Skeletal muscle tissue (tissue), 4 donors: Measurements from ENCODE around the gene TARBP1. TPM values are rescaled to one million over a fixed set of nuclear protein-coding genes. Genes with fewer than 3 reads are reported as not detected.
A peak's percentile ranks its signal among the peaks of the same experiment; 100 is the strongest.
"Not testable (repeated sequence)": the region's sequence is repeated elsewhere in the genome, so short reads cannot be mapped to it uniquely, and the experiment has no call there.

Experiments used
- H3K27ac ChIP-seq: one replicate; pipeline ENCODE4 v1.7.0; 2013; ENCODE audit warnings: mild to moderate bottlenecking, low read depth, low read length, inconsistent platforms
- H3K27me3 ChIP-seq, 3 donors: one replicate each; pipeline ENCODE4 v1.7.0; 2013; ENCODE audit warnings: low read length in 3 of 3; ENCODE audit not compliant: control insufficient read depth in 3 of 3, insufficient read depth in 3 of 3
- H3K36me3 ChIP-seq, 3 donors: one replicate each; pipeline ENCODE4 v1.7.0; 2013; ENCODE audit warnings: low read length in 3 of 3; ENCODE audit not compliant: control insufficient read depth in 3 of 3, insufficient read depth in 3 of 3
- H3K4me1 ChIP-seq, 3 donors: one replicate each; pipeline ENCODE4 v1.7.0; 2013; ENCODE audit warnings: low read length in 3 of 3, mild to moderate bottlenecking in 3 of 3; ENCODE audit not compliant: control insufficient read depth in 3 of 3, insufficient read depth in 3 of 3
- H3K4me3 ChIP-seq, 3 donors: one replicate each; pipeline ENCODE4 v1.7.0; 2013; ENCODE audit warnings: low read length in 3 of 3
- H3K9ac ChIP-seq, 3 donors: one replicate each; pipeline ENCODE4 v1.7.0; 2013; ENCODE audit warnings: low read length in 3 of 3, mild to moderate bottlenecking in 3 of 3, moderate library complexity in 2 of 3, low read depth in 1 of 3
- H3K9me3 ChIP-seq, 3 donors: one replicate each; pipeline ENCODE4 v1.7.0; 2013; ENCODE audit warnings: low read length in 3 of 3; ENCODE audit not compliant: control insufficient read depth in 3 of 3
- total RNA-seq: library from RNA; depleted of rRNA; stranded (reverse); fragments of >200 nt; gene quantifications from one replicate; pipeline ENCODE4 v1.2.3, GENCODE V29; 2014
- donor health status: Osteomylitis.

TARBP1 gene
- total RNA-seq, 1 donor from 2014 or later = 36.5 TPM

GRCh38 chr1:234388094-234388493 is 90.9 kb downstream of the TARBP1 start:
- Histone ChIP-seq H3K4me3 (no peak overlapping the region), H3K4me1 (no peaks in the 10 kb centered on the region), H3K36me3 (peaks cover 10 to 23% (median 22%) of the 10 kb centered on the region in 3 donors), H3K9ac (no peak overlapping the region), H3K9me3 (no peaks in the 10 kb centered on the region), H3K27me3 (no peaks in the 10 kb centered on the region), H3K27ac (no peak overlapping the region)

GRCh38 chr1:234386122-234386521 is 92.9 kb downstream of the TARBP1 start:
- Histone ChIP-seq H3K27me3 (no peaks in the 10 kb centered on the region), H3K4me1 (no peaks in the 10 kb centered on the region), H3K36me3 (peaks cover 3 to 16% (median 13%) of the 10 kb centered on the region in 3 donors), H3K27ac (no peak overlapping the region), H3K9me3 (no peaks in the 10 kb centered on the region), H3K9ac (no peak overlapping the region), H3K4me3 (no peak overlapping the region)

- Histone ChIP-seq H3K4me1 (no peaks in the 10 kb centered on the region), H3K36me3 (peaks cover 16 to 29% (median 26%) of the 10 kb centered on the region in 3 donors), H3K4me3 (no peak overlapping the region), H3K27me3 (no peaks in the 10 kb centered on the region), H3K9ac (no peak overlapping the region), H3K9me3 (no peaks in the 10 kb centered on the region), H3K27ac (no peak overlapping the region)
These were observed 97.1 kb downstream of the TARBP1 start for GRCh38 chr1:234381699-234382555.

GRCh38 chr1:234379591-234380109 is 99.3 kb downstream of the TARBP1 start:
- not testable (repeated sequence) for H3K9ac ChIP-seq, H3K27me3 ChIP-seq, H3K27ac ChIP-seq, H3K4me1 ChIP-seq, H3K4me3 ChIP-seq, H3K9me3 ChIP-seq
- H3K36me3 ChIP-seq = peaks cover 29 to 37% (median 37%) of the 10 kb centered on the region in 3 donors

- H3K4me3 ChIP-seq = no peak overlapping the region
- H3K27ac ChIP-seq = no peak overlapping the region
- H3K4me1 ChIP-seq = peaks cover 12 to 22% (median 13%) of the 10 kb centered on the region in 3 donors
- H3K9ac ChIP-seq = no peak overlapping the region
- no peaks in the 10 kb centered on the region for H3K9me3 ChIP-seq
- H3K27me3 ChIP-seq = no peaks in the 10 kb centered on the region
- peaks cover 27 to 34% (median 29%) of the 10 kb centered on the region in 3 donors for H3K36me3 ChIP-seq
These were observed 103.3 kb downstream of the TARBP1 start for GRCh38 chr1:234375672-234376071.

GRCh38 chr1:234373959-234374254 is 105.1 kb downstream of the TARBP1 start:
- H3K4me3 ChIP-seq = peak overlapping the region; percentile 92 to 99 (median 98)
- H3K27me3 ChIP-seq = no peaks in the 10 kb centered on the region
- H3K9ac ChIP-seq = peak overlapping the region; percentile 97 to 99 (median 98)
- peaks cover 12 to 22% (median 13%) of the 10 kb centered on the region in 3 donors for H3K4me1 ChIP-seq
- peaks cover 21 to 27% (median 24%) of the 10 kb centered on the region in 3 donors for H3K36me3 ChIP-seq
- H3K9me3 ChIP-seq = no peaks in the 10 kb centered on the region
- peak overlapping the region; percentile 97 for H3K27ac ChIP-seq

- no peaks in the 10 kb centered on the region for H3K9me3 ChIP-seq
- H3K9ac ChIP-seq = peak within 1 kb of the TSS; percentile 97 to 99 (median 98)
- H3K27me3 ChIP-seq = no peaks in the 10 kb centered on the region
- peak within 1 kb of the TSS; percentile 92 to 99 (median 98) for H3K4me3 ChIP-seq
- peaks cover 21 to 26% (median 24%) of the 10 kb centered on the region in 3 donors for H3K36me3 ChIP-seq
- peak within 1 kb of the TSS; percentile 97 for H3K27ac ChIP-seq
- H3K4me1 ChIP-seq = peaks cover 12 to 22% (median 13%) of the 10 kb centered on the region in 3 donors
These were observed 105.7 kb downstream of the TARBP1 start, which contains the start of gene COA6 for GRCh38 chr1:234373064-234373958. TSS of gene COA6 (plus strand) at chr1:234373456. CDS start at chr1:234373467, 11 bp downstream.

- H3K9ac ChIP-seq = peak overlapping the region; percentile 97 to 99 (median 98)
These were observed 106.8 kb downstream of the TARBP1 start for GRCh38 chr1:234372011-234372757.

GRCh38 chr1:234371414-234371813 is 107.6 kb downstream of the TARBP1 start:
- peaks cover 12 to 22% (median 13%) of the 10 kb centered on the region in 3 donors for H3K4me1 ChIP-seq
- no peak overlapping the region for H3K9ac ChIP-seq
- H3K27me3 ChIP-seq = no peaks in the 10 kb centered on the region
- no peak overlapping the region for H3K4me3 ChIP-seq
- H3K9me3 ChIP-seq = no peaks in the 10 kb centered on the region
- H3K36me3 ChIP-seq = peaks cover 8 to 13% (median 9%) of the 10 kb centered on the region in 3 donors
- H3K27ac ChIP-seq = no peak overlapping the region

More at GRCh38 chr1:234372011-234372757, 106.8 kb downstream of the TARBP1 start:
- Histone ChIP-seq H3K27ac (no peak overlapping the region), H3K9me3 (no peaks in the 10 kb centered on the region), H3K4me3 (peak overlapping the region; percentile 92 to 99 (median 98)), H3K4me1 (peaks cover 12 to 22% (median 13%) of the 10 kb centered on the region in 3 donors), H3K27me3 (no peaks in the 10 kb centered on the region), H3K36me3 (peaks cover 14 to 18% (median 14%) of the 10 kb centered on the region in 3 donors)
